Dedifferentiated amniotic fluid mesenchymal stem cell (primary cell): ENCODE measurements around the gene VILL.
"Not testable (repeated sequence)": the region's sequence is repeated elsewhere in the genome, so short reads cannot be mapped to it uniquely, and the experiment has no call there.

Experiments used
- DNase-seq: peaks from one replicate; pipeline ENCODE4 v3.0.0-alpha.2; 2016; ENCODE audit errors: extremely low spot score

VILL gene

DNA sequence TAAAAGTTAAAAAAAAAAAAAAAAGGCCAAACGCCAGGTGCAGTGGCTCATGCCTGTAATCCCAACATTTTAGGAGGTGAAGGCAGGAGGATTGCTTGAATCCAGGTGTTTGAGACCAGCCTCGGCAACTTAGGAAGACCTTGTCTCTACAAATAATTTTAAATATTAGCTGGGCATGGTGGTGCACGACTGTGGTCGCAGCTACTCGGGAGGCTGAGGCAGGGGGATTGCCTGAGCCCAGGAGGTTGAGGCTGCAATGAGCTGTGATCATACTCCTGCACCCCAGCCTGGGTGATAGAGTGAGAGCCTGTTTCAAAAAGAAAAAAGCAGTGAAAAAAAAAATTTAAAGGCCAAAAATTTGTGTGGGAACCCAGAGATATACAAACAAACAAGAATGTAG lies 45.7 kb downstream of the VILL start:
- DNase-seq: no peak

DNA sequence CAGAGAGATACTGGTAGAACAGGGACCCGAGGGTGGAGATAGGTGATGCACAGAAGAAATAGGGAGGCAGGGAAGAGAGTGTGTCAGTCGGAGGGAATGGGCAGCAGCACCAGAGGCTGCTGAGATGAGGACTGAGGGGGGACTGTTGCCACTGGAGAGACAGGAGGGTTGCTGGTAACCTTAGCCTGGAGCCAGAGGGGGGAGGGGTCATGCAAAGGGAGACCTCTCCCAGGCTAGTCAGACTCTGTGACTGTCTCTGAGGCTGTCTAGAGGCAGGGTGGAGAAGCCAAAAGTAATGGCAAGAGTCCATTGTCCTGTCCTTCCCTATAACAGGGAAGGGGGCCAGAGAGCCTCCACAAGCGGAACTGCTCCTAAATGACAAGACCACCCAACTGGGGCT lies 46.3 kb downstream of the VILL start:
- DNase-seq: no peak

- DNase-seq: no peak
These were observed 47.9 kb downstream of the VILL start for GRCh38 chr3:38038447-38038911.

DNA sequence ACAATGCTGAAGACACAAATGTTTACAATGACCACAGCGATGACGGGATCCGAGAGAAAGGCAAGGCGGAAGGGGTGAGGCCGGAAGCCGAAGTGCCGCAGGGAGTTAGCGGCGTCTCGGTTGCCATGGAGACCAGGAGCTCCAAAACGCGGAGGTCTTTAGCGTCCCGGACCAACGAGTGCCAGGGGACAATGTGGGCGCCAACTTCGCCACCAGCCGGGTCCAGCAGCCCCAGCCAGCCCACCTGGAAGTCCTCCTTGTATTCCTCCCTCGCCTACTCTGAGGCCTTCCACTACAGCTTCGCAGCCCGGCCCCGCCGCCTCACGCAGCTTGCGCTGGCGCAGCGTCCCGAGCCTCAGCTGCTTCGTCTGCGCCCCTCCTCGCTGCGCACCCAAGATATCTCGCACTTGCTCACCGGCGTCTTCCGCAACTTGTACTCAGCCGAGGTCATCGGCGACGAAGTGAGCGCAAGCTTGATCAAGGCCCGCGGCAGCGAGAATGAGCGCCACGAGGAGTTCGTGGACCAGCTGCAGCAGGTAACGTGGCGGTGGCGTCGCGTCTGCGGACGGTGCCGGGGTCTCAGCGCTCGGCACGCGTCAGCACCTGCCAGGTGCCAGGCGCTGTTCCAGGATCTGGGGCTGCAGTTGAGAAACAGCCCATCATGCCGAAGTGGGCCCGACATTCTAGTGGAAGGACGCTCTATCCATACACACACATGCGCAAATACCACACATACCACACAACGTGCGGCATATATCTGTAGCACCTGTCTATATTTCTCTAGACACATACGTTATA lies 48.7 kb downstream of the VILL start, which contains the start of gene DLEC1:
TSS of gene DLEC1 (plus strand) at position 108 of the 798 bp plus-strand sequence. CDS start at position 126, 18 bp downstream.
- no peak for DNase-seq

- DNase-seq: no peak
These were observed 49.3 kb downstream of the VILL start for GRCh38 chr3:38039899-38040261.

- DNase-seq: no peak
These were observed 49.8 kb downstream of the VILL start for GRCh38 chr3:38040401-38040800.

DNA sequence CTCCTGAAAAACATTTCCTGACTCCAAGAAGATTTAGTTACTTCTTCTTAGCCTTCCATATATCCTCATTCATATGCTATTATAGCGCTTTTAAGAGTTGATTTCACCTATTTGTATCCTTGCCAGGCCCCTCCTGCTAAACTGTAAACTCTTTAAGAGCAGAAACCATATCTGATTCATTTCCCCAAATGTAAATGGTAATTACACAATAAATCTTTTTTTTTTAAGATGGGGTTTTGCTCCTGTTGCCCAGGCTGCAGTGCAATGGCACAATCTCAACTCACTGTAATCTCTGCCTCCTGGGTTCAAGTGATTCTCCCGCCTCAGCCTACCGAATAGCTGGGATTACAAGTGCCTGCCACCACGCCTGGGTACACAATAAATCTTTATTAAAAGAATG lies 52.9 kb downstream of the VILL start:
- no peak for DNase-seq

DNA sequence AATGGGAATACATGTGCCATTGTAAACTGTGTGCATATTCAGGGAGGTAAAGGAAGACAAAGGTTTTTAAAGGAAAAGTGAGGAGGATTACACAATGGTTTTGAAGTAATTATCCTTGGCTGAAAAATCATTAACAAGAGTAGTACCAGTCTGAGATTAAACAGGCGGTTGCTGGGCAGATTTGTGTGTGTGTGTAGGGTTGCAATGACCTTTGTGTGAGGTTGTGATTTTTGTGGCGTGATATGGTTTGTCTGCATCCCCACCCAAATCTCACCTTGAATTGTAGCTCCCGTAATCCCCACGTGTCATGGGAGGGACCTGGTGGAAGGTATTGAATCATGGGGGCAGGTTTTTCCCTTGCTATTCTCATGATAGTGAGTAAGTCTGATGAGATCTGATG lies 55.4 kb downstream of the VILL start:
- DNase-seq: no peak

- no peak for DNase-seq
These were observed 56.2 kb downstream of the VILL start for GRCh38 chr3:38046821-38047220.

- DNase-seq: no peak
These were observed 57.3 kb downstream of the VILL start for GRCh38 chr3:38047896-38048295.

DNA sequence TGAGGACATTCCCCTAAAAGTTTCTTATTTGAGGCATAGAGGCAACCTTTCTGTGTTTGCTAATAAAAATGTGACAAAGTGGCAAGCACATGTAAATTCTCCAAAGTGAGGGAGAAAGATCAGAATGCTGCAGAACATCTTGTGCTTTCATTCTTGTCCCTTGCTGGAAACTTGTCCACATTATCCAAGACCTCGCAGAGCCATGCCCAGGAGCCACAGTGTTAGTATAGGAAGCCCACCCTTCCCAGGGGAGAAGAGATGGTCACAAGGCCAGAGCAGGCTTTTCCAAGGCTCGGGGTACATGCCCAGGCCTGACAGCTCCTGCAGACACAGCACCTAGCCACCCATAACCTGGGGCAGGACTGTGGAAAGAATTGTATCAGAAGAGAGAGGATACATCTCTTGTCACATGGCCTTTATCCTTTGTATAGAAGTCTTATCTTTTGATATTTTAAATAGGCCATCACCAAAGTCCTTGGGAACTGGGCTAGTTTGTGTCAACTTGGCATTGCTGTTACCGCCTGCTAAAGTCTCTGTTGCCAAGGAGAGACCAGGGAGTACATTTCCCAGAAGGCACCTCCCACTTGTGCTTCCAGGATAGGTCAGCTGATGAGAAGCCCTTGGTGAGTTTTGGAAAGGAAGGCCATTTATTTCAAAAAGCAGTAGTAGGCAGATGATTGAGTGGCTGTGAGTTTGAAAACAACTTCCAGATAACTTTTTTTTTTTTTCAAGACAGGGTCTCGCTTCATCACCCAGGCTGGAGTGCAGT lies 59.0 kb downstream of the VILL start:
- no peak for DNase-seq

DNA sequence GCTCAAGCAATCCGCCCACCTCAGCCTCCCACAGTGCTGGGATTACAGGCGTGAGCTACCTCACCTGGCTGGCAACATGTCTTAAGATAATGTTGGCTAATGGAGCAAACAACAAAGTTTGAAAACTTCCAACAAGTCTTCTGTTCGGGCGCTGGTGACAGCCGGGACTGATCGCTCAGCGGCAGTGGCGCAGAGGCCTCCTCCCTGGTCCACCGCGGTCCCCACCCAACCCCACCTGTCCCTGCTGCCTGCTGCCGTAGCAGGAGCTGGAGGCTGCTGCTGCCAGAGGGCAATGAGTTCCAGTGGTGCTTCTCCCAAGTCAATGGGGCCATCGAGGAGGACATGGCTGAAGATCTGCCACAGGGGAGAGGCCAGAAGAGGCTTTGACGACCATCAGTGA lies 60.5 kb downstream of the VILL start:
- no peak for DNase-seq

- DNase-seq: not testable (repeated sequence)
These were observed 62.7 kb downstream of the VILL start for GRCh38 chr3:38053286-38053685.

DNA sequence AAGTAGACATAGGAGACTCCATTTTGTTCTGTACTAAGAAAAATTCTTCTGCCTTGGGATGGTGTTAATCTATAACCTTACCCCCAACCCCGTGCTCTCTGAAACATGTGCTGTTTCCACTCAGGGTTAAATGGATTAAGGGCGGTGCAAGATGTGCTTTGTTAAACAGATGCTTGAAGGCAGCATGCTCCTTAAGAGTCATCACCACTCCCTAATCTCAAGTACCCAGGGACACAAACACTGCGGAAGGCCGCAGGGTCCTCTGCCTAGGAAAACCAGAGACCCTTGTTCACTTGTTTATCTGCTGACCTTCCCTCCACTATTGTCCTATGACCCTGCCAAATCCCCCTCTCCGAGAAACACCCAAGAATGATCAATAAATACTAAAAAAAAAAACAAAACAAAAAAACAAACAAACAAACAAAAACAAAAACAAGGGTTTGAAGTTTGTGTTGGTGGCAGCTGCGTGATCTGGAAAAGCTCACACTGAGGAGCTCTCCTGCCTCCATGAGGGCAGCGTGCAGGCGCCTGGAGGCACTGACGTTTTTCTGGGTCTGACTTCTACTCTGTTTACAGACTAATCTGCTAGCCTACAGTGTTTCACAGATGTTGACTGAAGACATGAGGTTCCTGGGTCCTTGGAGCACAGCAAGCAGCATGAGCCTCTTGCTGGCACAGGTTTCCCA lies 63.4 kb downstream of the VILL start:
- not testable (repeated sequence) for DNase-seq

- no peak for DNase-seq
These were observed 64.0 kb downstream of the VILL start for GRCh38 chr3:38054499-38055001.
